ENCODE data around the gene EIPR1.
"Not testable (repeated sequence)": the region's sequence is repeated elsewhere in the genome, so short reads cannot be mapped to it uniquely, and the experiment has no call there.

The EIPR1 gene

DNA sequence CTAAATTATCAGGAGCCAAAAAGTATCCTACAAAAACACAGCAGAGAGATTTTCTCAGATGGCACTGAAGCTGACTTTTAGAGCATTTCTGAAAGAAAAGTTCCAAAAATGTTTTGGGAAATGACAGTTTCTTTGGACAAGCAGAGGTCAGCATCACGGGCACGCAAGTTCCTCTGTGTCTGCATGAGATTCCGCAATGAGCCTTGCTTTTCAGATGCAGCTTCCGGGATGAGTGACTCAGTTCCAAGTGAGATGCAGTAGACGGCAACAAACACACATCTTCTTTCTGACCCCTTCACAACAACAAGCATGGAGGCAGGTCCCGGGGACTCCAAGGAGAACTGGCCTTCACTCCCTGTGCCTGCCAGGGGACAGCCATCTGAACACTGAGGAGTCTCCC lies 76.6 kb downstream of the EIPR1 start:
- no peak for DNase-seq

GRCh38 chr2:3300224-3300995 lies 77.2 kb downstream of the EIPR1 start:
- DNase-seq, result no peak

GRCh38 chr2:3299703-3300102 lies 77.9 kb downstream of the EIPR1 start:
- no peak for DNase-seq

DNA sequence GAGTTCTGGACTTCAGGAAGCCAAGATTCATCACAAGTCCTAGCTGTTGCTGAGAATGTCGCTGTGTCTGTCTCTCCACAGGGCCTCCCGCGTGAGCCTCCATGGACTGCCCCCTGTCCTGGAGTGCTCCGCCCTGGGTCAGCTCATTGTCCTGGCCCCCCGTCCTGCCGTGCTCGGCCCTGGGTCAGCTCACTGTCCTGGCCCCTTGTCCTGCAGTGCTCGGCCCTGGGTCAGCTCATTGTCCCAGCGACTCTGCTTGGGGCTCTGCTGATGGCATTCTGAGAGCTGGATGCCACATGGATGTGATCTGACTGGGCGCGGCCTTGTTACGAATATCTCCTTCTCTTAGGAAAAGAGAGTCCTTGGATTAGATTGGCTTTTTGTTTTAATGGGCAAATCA lies 78.5 kb downstream of the EIPR1 start:
- DNase-seq, result no peak

GRCh38 chr2:3298191-3298590 lies 79.4 kb downstream of the EIPR1 start:
- DNase-seq, result no peak

- DNase-seq, result no peak
These were observed 80.1 kb downstream of the EIPR1 start for GRCh38 chr2:3297523-3297922.

DNA sequence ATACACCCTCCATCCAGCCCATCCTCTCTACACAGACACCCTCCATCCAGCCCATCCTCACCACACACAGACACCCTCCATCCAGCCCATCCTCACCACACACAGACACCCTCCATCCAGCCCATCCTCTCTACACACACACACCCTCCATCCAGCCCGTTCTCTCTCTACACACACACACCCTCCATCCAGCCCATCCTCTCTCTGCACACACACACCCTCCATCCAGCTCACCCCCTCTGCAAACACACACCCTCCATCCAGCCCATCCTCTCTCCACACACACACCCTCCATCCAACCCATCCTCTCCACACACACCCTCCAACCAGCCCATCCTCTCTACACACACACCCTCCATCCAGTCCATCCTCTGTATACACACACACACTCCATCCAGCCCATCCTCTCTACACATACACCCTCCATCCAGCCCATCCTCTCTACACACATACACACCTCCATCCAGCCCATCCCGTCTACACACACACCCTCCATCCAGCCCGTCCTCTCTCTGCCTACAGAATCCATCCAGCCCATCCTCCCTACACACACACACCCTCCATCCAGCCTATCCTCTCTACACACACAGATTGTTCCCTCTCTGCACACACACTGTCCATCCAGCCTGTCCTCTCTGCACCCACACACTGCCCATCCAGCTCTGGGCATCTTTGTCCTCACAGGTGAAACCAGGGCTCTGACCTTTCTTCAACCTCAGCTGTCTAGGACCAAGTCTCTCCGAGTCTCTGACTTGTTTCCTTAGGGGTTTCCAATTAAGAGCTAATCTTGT lies 81.2 kb downstream of the EIPR1 start:
- no peak for DNase-seq

GRCh38 chr2:3294493-3294892 lies 83.1 kb downstream of the EIPR1 start:
- DNase-seq, result no peak

DNA sequence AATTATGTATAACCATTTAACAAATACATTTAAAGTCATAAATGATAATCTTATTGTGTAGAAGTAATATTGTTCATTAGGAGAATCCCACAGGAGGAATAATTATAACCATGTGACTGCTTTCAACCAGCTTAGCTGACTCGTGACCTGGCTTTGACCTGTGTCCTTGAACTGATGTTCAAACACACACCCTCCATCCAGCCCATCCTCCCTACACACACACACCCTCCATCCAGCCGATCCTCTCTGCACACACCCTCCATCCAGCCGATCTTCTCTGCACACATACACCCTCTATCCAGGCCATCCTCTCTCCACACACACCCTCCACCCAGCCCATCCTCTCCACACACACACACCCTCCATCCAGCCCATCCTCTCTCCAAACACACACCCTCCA lies 83.5 kb downstream of the EIPR1 start:
- no peak for DNase-seq

DNA sequence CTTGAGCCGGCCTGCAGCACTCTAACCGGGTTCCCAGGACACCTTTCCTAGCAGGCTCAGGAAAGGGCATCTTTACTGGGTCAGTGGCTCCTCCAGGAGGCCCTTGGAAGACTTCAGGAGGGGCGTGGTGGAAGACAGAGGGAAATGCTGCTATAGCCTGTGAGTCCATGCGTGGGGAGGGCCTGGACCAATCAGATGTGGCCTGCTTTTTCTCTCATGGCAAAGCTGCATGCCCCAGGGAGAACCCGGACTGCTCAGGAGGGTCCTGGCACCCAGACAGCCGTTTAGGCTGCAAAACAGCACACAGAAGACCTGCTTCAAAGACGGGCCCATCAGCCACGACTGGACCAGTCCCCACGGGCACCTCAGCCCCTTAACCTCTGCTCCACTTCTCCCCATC lies 84.4 kb downstream of the EIPR1 start:
- no peak for DNase-seq

GRCh38 chr2:3292416-3292815 lies 85.2 kb downstream of the EIPR1 start:
- DNase-seq, result no peak

DNA sequence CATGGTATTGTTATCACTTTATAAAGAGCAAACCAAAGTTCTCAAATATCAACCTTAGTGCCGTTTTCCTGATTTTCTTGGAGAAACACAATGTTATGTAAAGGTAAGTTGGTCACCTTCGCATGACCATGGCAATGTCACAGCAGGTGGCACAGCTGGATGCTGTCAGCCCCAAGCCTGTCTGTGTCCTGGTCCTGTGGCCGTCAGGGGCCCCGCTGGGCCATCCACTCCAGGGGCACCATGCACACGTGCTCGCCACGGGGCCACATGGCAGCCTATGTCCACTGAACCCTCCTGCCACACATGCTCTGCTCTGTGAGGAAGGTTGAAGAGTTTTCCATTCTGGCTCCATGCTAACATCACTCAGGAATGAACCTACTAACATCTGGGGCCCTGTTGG lies 85.9 kb downstream of the EIPR1 start:
- no peak for DNase-seq

DNA sequence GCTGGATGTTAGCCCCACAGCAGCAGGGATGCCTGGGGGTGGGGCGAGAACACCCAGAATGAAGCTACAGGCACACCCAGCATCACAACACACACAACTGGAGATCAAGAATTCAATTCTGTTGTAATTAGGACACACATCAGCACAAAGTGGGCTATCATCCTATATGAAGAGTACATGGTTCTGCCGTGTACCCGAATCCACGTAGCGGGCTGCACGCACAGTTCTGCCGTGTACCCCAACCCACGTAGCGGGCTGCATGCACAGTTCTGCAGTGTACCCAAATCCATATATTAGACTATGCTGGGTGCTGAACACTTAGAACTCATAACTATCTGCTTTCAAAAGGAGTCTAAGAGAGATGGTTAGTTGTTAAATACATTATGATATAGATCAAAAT lies 86.5 kb downstream of the EIPR1 start:
- no peak for DNase-seq

DNA sequence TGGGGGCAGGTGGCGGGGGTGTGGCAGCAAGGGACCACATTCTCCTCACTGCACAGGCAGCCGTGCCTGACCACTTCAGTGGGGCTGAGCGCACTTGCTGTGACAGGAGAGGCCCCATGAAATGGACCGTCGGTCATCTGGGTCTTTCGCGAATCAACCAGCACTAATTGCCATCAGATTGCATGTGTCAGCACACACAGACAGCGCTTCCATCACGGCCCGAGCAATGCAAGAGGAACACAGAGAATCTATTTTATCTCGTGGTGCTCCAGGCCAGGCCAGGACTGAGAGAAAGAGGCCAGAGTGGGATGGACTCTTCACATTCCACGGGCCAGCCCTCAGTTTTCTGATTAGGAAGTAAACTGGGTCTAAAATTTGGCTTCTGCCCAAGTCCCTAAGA lies 87.0 kb downstream of the EIPR1 start:
- no peak for DNase-seq

GRCh38 chr2:3289971-3290370 lies 87.6 kb downstream of the EIPR1 start:
- no peak for DNase-seq

- no peak for DNase-seq
These were observed 88.1 kb downstream of the EIPR1 start for GRCh38 chr2:3289526-3289925.

- DNase-seq, result no peak
These were observed 88.5 kb downstream of the EIPR1 start for GRCh38 chr2:3289171-3289515.

- no peak for DNase-seq
These were observed 89.0 kb downstream of the EIPR1 start for GRCh38 chr2:3288470-3289170.

- DNase-seq, result no peak
These were observed 89.7 kb downstream of the EIPR1 start for GRCh38 chr2:3287896-3288295.

DNA sequence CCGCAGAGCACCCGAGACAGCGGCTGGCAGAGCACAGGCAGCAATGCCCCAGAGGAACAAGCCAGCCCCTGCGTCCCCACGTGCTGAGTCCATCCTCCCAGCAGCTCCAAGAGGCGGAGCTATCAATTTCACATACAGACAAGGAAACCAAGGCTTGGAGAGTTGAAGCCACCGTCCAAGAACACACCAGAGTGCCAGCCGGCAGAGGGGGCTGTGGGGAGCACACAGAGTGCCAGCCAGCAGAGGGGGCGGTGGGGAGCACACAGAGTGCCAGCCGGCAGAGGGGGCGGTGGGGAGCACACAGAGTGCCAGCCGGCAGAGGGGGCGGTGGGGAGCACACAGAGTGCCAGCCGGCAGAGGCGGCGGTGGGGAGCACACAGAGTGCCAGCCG lies 91.0 kb downstream of the EIPR1 start:
- not testable (repeated sequence) for DNase-seq

DNA sequence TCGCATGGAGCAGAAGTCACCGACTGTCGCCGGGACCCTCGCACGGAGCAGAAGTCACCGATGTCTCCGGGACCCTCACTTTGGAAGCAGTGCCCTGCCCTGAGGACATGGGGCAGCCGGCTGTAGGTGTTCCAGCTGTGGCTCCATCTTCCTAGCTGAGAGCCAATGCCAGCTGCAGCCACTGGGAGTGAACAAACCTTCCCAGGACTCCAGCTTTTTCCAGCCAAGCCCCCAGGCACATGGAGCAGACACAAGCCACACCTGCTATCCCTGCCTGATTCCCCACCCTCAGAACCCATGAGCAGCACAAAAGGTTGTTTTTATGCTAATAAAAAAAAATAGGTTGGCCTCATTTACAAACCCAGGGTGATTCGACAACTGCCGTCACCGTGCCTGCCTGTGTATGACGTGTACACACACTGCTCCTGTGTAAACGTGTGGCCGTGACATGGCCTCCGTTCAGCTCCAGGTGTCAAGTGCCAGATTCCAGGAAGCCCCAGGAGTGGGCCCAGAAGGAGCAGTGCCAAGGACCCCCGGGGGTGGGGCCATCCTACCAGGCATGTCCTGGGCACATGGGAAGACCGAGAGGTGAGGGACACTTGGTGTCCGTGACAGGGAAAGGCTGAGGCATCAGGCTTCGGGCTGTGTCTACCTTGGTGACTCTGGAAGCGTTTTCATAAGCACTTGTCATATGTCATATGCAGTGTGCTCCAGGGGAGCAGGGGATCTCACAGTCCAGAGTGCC lies 91.5 kb downstream of the EIPR1 start:
- DNase-seq, result no peak

DNA sequence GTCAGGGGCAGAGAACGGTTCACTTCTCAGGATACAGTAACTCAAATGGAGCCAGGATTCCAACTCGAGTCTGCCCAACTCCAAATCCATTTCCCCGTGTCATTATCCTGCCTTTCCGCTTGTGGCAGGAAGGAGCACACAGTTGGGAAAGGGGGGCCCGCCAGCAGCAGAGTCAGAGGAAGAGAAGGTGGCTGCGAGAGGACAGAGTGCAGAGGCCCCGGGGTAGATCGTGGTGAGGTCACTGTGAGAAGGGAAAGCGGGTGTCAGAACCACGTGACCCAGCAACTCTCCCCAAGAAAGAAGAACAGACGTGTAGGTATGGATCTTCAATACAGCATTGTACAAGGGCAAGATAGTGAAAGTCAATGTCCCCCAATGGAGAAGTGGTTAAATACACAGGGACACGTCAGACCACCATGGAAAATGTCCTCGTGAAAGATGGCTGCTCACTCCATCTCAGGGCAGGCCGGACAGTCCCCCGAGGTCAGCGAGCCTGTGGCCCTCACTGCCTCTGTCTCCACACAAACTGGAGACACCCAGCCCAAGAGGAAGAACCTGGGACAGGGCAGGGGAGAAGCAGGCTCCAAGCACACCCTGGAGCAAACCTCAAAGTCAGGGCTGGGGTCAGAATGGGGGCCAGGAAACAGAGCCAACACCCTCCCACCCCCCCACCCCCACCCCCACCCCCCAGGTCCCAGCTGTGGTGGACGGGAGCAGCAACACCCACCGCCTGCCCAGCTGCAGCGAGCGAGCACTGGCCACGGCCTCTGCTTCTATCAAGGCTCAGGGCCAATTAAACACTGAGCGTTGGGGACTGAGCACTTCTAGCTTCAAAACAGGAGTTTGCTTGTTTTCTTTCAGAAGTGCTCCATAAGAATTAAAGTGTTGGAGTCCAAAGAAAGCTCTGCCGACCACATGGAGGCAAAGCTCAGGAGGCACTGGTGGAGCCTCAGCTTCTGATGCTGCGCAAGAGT lies 92.7 kb downstream of the EIPR1 start:
- no peak for DNase-seq

All from stimulated activated CD4-positive, alpha-beta T cell treated with anti-CD3 and anti-CD28 coated beads, Interleukin-4, amount 100 ng/mL, for 24 hours (primary cell).